Measurements from ENCODE around the gene PTPN22. TPM values are rescaled to one million over a fixed set of nuclear protein-coding genes. Genes with fewer than 3 reads are reported as not detected.

The PTPN22 gene
- total RNA-seq, 4 donors from 2014 or later = 0.85 to 8.8 (median 2.1) TPM

DNA sequence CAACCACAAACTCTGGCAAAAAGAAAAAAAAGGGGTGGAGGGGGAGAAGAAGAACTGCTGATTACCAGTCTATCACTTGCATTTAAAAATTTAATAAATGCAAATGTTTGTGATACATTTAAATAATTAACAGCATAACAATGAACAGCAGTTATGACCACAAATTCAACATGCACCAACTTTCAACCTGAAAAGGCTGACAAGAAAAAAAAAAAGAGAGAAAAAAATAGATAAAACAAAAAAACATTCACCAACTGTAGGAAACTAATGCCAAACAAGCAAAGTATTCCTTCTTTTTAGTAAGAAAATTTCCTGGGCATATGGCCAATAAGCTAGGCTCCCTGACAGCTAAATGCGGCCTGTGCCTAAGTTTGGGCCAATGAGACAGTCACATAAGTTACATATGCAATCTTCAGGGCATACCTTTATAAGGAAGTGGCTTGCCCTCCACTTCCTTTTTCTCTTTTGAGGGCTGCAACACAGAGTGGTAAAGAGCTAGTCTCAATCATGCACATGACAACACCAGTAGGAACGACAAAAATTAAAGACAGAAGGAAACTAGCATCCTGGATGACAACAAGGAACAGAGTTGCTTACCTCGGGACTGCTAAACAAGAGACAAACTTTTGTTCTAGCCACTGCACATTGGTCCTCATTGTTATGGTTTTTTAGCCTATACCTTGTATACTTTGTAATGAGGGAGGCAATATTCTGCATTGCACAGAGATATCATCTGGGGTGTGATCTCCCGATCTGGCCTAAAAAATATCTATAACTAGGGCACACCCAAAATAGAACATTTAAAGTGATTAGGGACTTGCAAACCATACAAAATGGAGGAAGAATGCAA lies 88.0 kb downstream of the PTPN22 start:
- no peak overlapping the region for H3K4me3 ChIP-seq
- no peaks in the 10 kb centered on the region for H3K27me3 ChIP-seq
- no peaks in the 10 kb centered on the region for H3K9me3 ChIP-seq
- peak overlapping the region in 1 of 2 donors; percentile 45 for H3K27ac ChIP-seq
- peaks cover 10 to 15% of the 10 kb centered on the region in 2 donors for H3K4me1 ChIP-seq
- no peak for DNase-seq
- TF ChIP-seq, protein P1, sequence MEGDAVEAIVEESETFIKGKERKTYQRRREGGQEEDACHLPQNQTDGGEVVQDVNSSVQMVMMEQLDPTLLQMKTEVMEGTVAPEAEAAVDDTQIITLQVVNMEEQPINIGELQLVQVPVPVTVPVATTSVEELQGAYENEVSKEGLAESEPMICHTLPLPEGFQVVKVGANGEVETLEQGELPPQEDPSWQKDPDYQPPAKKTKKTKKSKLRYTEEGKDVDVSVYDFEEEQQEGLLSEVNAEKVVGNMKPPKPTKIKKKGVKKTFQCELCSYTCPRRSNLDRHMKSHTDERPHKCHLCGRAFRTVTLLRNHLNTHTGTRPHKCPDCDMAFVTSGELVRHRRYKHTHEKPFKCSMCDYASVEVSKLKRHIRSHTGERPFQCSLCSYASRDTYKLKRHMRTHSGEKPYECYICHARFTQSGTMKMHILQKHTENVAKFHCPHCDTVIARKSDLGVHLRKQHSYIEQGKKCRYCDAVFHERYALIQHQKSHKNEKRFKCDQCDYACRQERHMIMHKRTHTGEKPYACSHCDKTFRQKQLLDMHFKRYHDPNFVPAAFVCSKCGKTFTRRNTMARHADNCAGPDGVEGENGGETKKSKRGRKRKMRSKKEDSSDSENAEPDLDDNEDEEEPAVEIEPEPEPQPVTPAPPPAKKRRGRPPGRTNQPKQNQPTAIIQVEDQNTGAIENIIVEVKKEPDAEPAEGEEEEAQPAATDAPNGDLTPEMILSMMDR (IDR thresholded peaks at IDR 0.05) = no peak
- no peak for TF ChIP-seq POLR2A (IDR thresholded peaks at IDR 0.05)
- H3K36me3 ChIP-seq = no peaks in the 10 kb centered on the region
- intact Hi-C loops (cut with DNase I; ENCODE audit: low total_unique reads) = no loop called here

DNA sequence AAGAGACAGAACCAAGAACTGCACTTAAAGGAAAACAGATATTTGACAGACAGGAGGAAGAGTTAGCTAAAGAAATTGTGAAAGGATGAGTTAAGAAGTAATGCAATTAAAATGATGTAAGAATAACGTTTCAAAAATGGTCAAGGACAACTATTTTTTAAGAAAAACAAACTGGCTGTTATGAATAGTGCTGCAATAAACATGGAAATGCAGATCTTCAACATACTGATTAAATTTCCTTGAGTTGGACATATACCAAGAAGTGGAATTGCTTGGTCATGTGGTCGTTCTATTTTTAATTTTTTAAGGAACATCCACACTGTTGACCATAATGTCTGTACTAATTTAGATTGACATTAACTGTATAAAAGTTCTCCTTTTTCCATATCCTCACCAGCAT lies 89.1 kb downstream of the PTPN22 start:
- no peak for DNase-seq
- intact Hi-C loops (cut with DNase I; ENCODE audit: low total_unique reads) = no loop called here
- peak overlapping the region; percentile 8 to 45 for H3K27ac ChIP-seq
- H3K4me3 ChIP-seq = no peak overlapping the region
- peaks cover 10 to 15% of the 10 kb centered on the region in 2 donors for H3K4me1 ChIP-seq
- no peaks in the 10 kb centered on the region for H3K27me3 ChIP-seq
- H3K36me3 ChIP-seq = no peaks in the 10 kb centered on the region
- no peaks in the 10 kb centered on the region for H3K9me3 ChIP-seq
- no peak for TF ChIP-seq POLR2A (IDR thresholded peaks at IDR 0.05)
- TF ChIP-seq, protein P1 (IDR thresholded peaks at IDR 0.05) = no peak

DNA sequence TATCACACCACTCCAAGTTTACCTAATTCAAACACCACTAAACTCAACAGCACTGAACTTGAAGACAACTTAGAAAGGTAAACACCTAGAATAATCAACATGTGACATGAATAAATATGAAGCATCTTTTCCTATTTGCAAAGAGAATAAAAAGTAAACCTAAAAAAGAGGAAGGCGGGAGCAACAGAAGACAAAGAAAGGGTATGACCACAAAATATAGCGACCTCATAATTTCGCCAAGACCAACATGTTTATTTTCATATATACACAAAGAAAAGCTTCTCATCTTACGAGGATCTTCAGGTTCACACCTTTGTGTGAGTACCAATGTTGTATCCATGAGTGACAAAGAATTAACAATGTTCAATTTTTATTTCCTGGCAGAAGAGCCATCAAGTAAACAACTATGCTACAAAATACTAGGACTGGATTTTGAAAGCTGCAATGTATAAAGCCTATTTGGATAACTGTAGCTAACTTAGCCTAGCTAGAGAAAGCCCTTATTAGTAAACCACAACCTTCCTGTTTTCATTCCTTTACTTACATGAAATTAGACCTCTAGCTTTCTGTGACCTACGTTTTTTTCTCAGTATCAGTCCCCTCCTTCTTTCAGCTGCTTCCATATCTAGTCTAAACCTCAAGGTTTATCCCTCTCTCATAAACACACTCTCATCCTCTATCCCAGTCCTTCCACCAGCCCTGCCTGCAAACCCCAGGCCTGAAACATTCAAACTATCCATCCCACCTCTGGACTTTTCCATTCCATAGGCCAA lies 91.0 kb downstream of the PTPN22 start:
- H3K4me1 ChIP-seq = peaks cover 10 to 15% of the 10 kb centered on the region in 2 donors
- H3K9me3 ChIP-seq = no peaks in the 10 kb centered on the region
- H3K27ac ChIP-seq = no peak overlapping the region
- no peak for DNase-seq
- TF ChIP-seq, protein P1 (IDR thresholded peaks at IDR 0.05) = no peak
- no peak for TF ChIP-seq POLR2A (IDR thresholded peaks at IDR 0.05)
- intact Hi-C loops (cut with DNase I; ENCODE audit: low total_unique reads) = no loop called here
- no peaks in the 10 kb centered on the region for H3K36me3 ChIP-seq
- no peaks in the 10 kb centered on the region for H3K27me3 ChIP-seq
- H3K4me3 ChIP-seq = no peak overlapping the region

DNA sequence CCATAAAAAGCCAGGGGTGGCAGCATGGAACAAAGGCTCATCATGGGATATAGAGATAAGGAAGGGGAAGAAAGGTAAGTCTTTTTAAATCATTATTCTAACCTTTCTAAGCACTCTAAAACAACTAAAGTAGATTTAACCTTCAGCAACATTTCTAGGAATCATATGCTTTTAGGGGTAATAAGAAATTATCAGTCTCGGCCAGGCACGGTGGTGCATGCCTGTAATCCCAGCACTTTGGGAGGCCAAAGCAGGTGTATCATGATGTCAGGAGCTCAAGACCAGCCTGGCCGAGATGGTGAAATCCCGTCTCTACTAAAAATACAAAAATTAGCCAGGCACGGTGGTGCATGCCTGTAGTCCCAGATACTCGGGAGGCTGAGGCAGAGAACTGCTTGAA lies 92.0 kb downstream of the PTPN22 start:
- DNase-seq = no peak
- intact Hi-C loops (cut with DNase I; ENCODE audit: low total_unique reads) = no loop called here
- no peaks in the 10 kb centered on the region for H3K9me3 ChIP-seq
- no peak overlapping the region for H3K27ac ChIP-seq
- H3K36me3 ChIP-seq = no peaks in the 10 kb centered on the region
- H3K27me3 ChIP-seq = no peaks in the 10 kb centered on the region
- no peak overlapping the region for H3K4me3 ChIP-seq
- TF ChIP-seq, protein P1 (IDR thresholded peaks at IDR 0.05) = no peak
- no peak for TF ChIP-seq POLR2A (IDR thresholded peaks at IDR 0.05)
- H3K4me1 ChIP-seq = peaks cover 7 to 15% of the 10 kb centered on the region in 2 donors

DNA sequence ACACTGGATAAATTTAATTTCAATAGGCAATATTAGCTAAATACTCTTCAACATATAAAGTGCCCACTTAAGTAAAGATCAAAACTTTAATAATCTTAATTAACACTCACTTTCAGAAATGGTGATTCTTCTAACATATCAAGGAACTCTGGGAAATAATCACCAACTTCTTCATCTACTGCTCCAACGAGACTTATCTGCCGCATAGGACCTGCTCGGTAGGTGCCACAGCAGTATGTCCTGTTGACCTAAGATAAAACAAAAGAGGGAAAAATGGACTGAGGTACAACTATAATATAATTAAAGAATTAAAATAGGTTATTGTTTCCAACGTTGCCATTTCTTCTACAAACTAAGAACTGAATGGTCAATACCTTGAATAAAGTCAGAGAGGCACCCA lies 94.0 kb downstream of the PTPN22 start:
- no peaks in the 10 kb centered on the region for H3K9me3 ChIP-seq
- no peak overlapping the region for H3K4me3 ChIP-seq
- H3K4me1 ChIP-seq = peaks cover 0 to 11% of the 10 kb centered on the region in 2 donors
- no peak for DNase-seq
- intact Hi-C loops (cut with DNase I; ENCODE audit: low total_unique reads) = no loop called here
- no peaks in the 10 kb centered on the region for H3K36me3 ChIP-seq
- TF ChIP-seq, protein P1 (IDR thresholded peaks at IDR 0.05) = no peak
- no peak for TF ChIP-seq POLR2A (IDR thresholded peaks at IDR 0.05)
- H3K27ac ChIP-seq = no peak overlapping the region
- no peaks in the 10 kb centered on the region for H3K27me3 ChIP-seq

All from uterus (tissue), 4 donors.